GM18526 (cell line): ENCODE measurements around the gene VENTX.

Experiments used
- POLR2A ChIP-seq: IDR thresholded peaks from 3 replicates; pipeline ENCODE4 v1.6.1; 2011; ENCODE audit not compliant: insufficient read length; ENCODE audit errors: extremely low read depth

Gene VENTX

GRCh38 chr10:133221331-133221730, 16.3 kb upstream of the VENTX start:
- TF ChIP-seq POLR2A, result no peak

- TF ChIP-seq POLR2A, result no peak
Observed at GRCh38 chr10:133224076-133224475, 13.6 kb upstream of the VENTX start.

- no peak for TF ChIP-seq POLR2A
Observed at GRCh38 chr10:133224756-133225372, 12.8 kb upstream of the VENTX start.

GRCh38 chr10:133225707-133226191, 11.9 kb upstream of the VENTX start:
- TF ChIP-seq POLR2A, result no peak

GRCh38 chr10:133226251-133226808, 11.3 kb upstream of the VENTX start:
- no peak for TF ChIP-seq POLR2A

- no peak for TF ChIP-seq POLR2A
Observed at GRCh38 chr10:133227256-133227655, 10.4 kb upstream of the VENTX start.

GRCh38 chr10:133229265-133230043, 8.2 kb upstream of the VENTX start:
- TF ChIP-seq POLR2A, result no peak

GRCh38 chr10:133230044-133230361, 7.7 kb upstream of the VENTX start, which contains the start of gene UTF1:
UTF1 (plus strand) TSS chr10:133230217; CDS start chr10:133230289, 72 bp downstream.
- TF ChIP-seq POLR2A, result no peak

GRCh38 chr10:133230387-133231195, 7.1 kb upstream of the VENTX start:
- no peak for TF ChIP-seq POLR2A

GRCh38 chr10:133231244-133231945, 6.3 kb upstream of the VENTX start:
- no peak for TF ChIP-seq POLR2A

GRCh38 chr10:133231946-133232574, 5.6 kb upstream of the VENTX start:
- no peak for TF ChIP-seq POLR2A

- TF ChIP-seq POLR2A, result no peak
Observed at GRCh38 chr10:133235265-133235855, 2.3 kb upstream of the VENTX start.

- no peak for TF ChIP-seq POLR2A
Observed at GRCh38 chr10:133235932-133236331, 1.7 kb upstream of the VENTX start.
